Sigmoid colon (tissue), 7 donors: Measurements from ENCODE around the gene SMAD6. TPM values are rescaled to one million over a fixed set of nuclear protein-coding genes. Genes with fewer than 3 reads are reported as not detected.
A peak's percentile ranks its signal among the peaks of the same experiment; 100 is the strongest.

Experiments
- DNase-seq: peaks from one replicate; pipeline ENCODE4 v3.0.0-alpha.2; 2019
- H3K27ac ChIP-seq, 4 donors: fragments of 200-600 bp; sonication (generic); one replicate each; pipeline ENCODE4 v1.5.1; 2016 to 2019; ENCODE audit warnings: mild to moderate bottlenecking in 1 of 4
- H3K27me3 ChIP-seq, 3 donors: fragments of 200-600 bp; sonication (generic); one replicate each; pipeline ENCODE4 v1.5.1; 2019; ENCODE audit warnings: mild to moderate bottlenecking in 1 of 3
- H3K36me3 ChIP-seq, 4 donors: fragments of 200-600 bp; sonication (generic); one replicate each; pipeline ENCODE4 v1.5.1; 2016 to 2019
- H3K4me1 ChIP-seq, 4 donors: fragments of 200-600 bp; sonication (generic); one replicate each; pipeline ENCODE4 v1.5.1; 2017 to 2019
- H3K4me3 ChIP-seq, 4 donors: fragments of 200-600 bp; sonication (generic); one replicate each; pipeline ENCODE4 v1.5.1; 2017 to 2019; ENCODE audit warnings: mild to moderate bottlenecking in 2 of 4, moderate library complexity in 1 of 4
- H3K9me3 ChIP-seq, 4 donors: fragments of 200-600 bp in 3 of 4; sonication (generic) in 3 of 4; one replicate each; pipeline versions ENCODE4 v1.5.1 to v1.6.1; 2013 to 2019
- EP300 ChIP-seq, 4 donors: sonication (generic); formaldehyde crosslinking; IDR thresholded peaks; one replicate each; pipeline ENCODE4 v1.6.1; 2017; ENCODE audit warnings: antibody characterized with exemption in 4 of 4
- POLR2A ChIP-seq, 2 donors: fragments of 450-650 bp; IDR thresholded peaks; one replicate each; pipeline ENCODE4 v1.6.1; 2016; ENCODE audit warnings: antibody characterized with exemption in 2 of 2, mild to moderate bottlenecking in 2 of 2, moderate library complexity in 2 of 2
- POLR2AphosphoS5 ChIP-seq, 4 donors: sonication (generic); formaldehyde crosslinking; IDR thresholded peaks; one replicate each; pipeline ENCODE4 v1.6.1; 2017; ENCODE audit warnings: antibody characterized with exemption in 4 of 4
- WGBS, 2 donors: extraction: QIAGEN DNeasy Blood & Tissue Kit; methylation state at CpG; one replicate each; pipeline ENCODE4 v1.1.7; 2013; 5-methylcytosine and 5-hydroxymethylcytosine counted together
- intact Hi-C: fragments of 100-400 bp; cut with DNase I; formaldehyde crosslinking; loops from one replicate; pipeline ENCODE4 v1.15.1; 2023
- polyA plus RNA-seq, 3 donors: library from polyadenylated mRNA; stranded (reverse); fragments of 200-250 nt; gene quantifications; one replicate each; pipeline ENCODE4 v1.2.3, GENCODE V29; 2013
- total RNA-seq, 4 donors: library from RNA; depleted of rRNA; stranded (reverse); fragments of >200 nt; gene quantifications; one replicate each; pipeline ENCODE4 v1.1.0, GENCODE V29; 2016
- TF ChIP-seq, protein P1 (sequence below), 4 experiments: fragments of 450-650 bp in 3 of 4; fragments of 200-600 bp in 1 of 4; IDR thresholded peaks; one replicate each; pipeline ENCODE4 v1.5.1; 2016 to 2019; ENCODE audit warnings: antibody characterized with exemption in 4 of 4, mild to moderate bottlenecking in 3 of 4, moderate library complexity in 2 of 4
- donor health status: healthy with polysubstance abuse.
- donor health status: Bipolar disorder and iron deficiency.
- donor health status: healthy.

SMAD6 gene
- total and polyA plus RNA-seq, 7 donors, result 1.8 to 9.2 (median 5.7) TPM

DNA sequence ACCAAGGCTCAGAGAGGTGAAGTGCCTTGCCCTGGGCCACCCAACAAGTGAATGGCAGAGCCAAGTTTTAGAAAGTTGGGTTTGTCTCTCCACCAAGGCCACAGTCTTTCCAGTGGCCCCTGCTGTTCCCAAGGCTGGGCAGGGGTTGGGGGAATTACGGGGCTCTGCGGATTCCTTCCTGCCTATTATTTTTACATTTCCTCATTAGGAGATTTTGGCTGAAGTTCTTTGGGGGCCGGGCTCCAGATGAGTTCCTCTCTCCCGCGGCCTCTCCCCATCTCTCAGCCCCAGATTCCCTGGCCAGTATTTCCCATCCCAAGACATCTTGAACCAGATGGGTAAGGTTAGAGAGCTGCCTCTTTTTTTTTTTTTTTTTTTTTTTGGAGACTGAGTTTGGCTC, 44.0 kb upstream of the SMAD6 start:
- 75 to 89% methylated on average over 5 of the region's 5 CpGs for WGBS, 2 donors
- Histone ChIP-seq H3K36me3 (no peaks in the 10 kb centered on the region), H3K27me3 (peaks cover 0 to 25% (median 0%) of the 10 kb centered on the region in 3 donors), H3K4me1 (peaks cover 0 to 7% (median 3%) of the 10 kb centered on the region in 4 donors), H3K27ac (no peak overlapping the region), H3K9me3 (no peaks in the 10 kb centered on the region), H3K4me3 (no peak overlapping the region)
- intact Hi-C loops, result no loop called here
- DNase-seq, result no peak
- TF ChIP-seq EP300 (IDR thresholded peaks at IDR 0.05) (no peak), POLR2A (IDR thresholded peaks at IDR 0.05) (no peak), POLR2AphosphoS5 (IDR thresholded peaks at IDR 0.05) (no peak)
- TF ChIP-seq, protein P1, sequence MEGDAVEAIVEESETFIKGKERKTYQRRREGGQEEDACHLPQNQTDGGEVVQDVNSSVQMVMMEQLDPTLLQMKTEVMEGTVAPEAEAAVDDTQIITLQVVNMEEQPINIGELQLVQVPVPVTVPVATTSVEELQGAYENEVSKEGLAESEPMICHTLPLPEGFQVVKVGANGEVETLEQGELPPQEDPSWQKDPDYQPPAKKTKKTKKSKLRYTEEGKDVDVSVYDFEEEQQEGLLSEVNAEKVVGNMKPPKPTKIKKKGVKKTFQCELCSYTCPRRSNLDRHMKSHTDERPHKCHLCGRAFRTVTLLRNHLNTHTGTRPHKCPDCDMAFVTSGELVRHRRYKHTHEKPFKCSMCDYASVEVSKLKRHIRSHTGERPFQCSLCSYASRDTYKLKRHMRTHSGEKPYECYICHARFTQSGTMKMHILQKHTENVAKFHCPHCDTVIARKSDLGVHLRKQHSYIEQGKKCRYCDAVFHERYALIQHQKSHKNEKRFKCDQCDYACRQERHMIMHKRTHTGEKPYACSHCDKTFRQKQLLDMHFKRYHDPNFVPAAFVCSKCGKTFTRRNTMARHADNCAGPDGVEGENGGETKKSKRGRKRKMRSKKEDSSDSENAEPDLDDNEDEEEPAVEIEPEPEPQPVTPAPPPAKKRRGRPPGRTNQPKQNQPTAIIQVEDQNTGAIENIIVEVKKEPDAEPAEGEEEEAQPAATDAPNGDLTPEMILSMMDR (IDR thresholded peaks at IDR 0.05), result no peak

DNA sequence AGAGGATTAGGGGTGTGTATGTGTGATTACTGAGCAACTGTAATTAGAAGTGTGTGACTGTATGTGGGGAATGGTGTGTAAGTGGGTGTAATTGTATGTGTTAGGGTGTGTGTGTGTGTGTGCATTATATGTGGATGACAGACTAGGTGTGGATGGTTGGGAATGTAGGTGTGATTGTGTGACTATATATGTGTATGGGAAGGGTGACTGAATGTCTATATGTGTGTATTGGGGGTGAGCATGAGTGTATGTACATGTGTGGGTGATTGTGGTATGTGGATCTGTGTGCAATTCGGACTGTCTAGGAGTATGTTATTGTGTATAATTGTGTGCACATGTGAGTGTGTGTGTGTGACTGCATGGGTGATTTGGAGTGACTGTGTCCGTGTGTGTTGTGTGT, 43.2 kb upstream of the SMAD6 start:
- no peak for DNase-seq
- intact Hi-C loops, result no loop called here
- peaks cover 0 to 7% (median 3%) of the 10 kb centered on the region in 4 donors for H3K4me1 ChIP-seq
- no peaks in the 10 kb centered on the region for H3K36me3 ChIP-seq
- no peak overlapping the region for H3K27ac ChIP-seq
- WGBS, 2 donors, result 90 to 93% methylated on average over 2 of the region's 2 CpGs
- TF ChIP-seq EP300 (IDR thresholded peaks at IDR 0.05), result no peak
- TF ChIP-seq, protein P1 (IDR thresholded peaks at IDR 0.05), result no peak
- TF ChIP-seq POLR2AphosphoS5 (IDR thresholded peaks at IDR 0.05), result no peak
- TF ChIP-seq POLR2A (IDR thresholded peaks at IDR 0.05), result no peak
- peaks cover 0 to 25% (median 0%) of the 10 kb centered on the region in 3 donors for H3K27me3 ChIP-seq
- no peaks in the 10 kb centered on the region for H3K9me3 ChIP-seq
- H3K4me3 ChIP-seq, result no peak overlapping the region

DNA sequence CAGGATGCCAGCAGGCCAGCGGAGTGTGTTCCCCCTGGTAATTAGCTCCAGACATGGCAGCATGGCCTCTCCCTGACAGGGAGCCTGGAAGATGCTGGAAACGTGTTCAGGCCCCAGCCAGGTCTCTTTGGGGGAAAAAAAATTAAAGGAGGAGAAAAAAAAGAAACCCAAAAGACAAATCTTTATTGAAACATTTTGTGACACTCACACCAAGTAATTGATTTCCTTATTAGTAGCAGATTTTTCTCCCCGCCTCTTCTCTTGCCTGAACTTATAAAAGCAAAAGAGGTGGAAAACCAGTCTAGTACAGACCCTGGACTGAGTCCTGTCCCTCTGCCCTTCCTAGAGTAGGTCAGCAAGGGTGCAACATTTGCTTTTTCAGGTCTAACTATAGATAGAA, 42.7 kb upstream of the SMAD6 start:
- H3K36me3 ChIP-seq, result no peaks in the 10 kb centered on the region
- no peak overlapping the region for H3K27ac ChIP-seq
- H3K4me3 ChIP-seq, result no peak overlapping the region
- no peaks in the 10 kb centered on the region for H3K9me3 ChIP-seq
- no peak for DNase-seq
- peaks cover 0 to 7% (median 3%) of the 10 kb centered on the region in 4 donors for H3K4me1 ChIP-seq
- TF ChIP-seq EP300 (IDR thresholded peaks at IDR 0.05), result no peak
- TF ChIP-seq POLR2AphosphoS5 (IDR thresholded peaks at IDR 0.05), result no peak
- TF ChIP-seq, protein P1 (IDR thresholded peaks at IDR 0.05), result no peak
- TF ChIP-seq POLR2A (IDR thresholded peaks at IDR 0.05), result no peak
- H3K27me3 ChIP-seq, result peaks cover 0 to 25% (median 0%) of the 10 kb centered on the region in 3 donors
- 88 to 95% methylated on average over 3 of the region's 3 CpGs for WGBS, 2 donors
- intact Hi-C loops, result no loop called here

DNA sequence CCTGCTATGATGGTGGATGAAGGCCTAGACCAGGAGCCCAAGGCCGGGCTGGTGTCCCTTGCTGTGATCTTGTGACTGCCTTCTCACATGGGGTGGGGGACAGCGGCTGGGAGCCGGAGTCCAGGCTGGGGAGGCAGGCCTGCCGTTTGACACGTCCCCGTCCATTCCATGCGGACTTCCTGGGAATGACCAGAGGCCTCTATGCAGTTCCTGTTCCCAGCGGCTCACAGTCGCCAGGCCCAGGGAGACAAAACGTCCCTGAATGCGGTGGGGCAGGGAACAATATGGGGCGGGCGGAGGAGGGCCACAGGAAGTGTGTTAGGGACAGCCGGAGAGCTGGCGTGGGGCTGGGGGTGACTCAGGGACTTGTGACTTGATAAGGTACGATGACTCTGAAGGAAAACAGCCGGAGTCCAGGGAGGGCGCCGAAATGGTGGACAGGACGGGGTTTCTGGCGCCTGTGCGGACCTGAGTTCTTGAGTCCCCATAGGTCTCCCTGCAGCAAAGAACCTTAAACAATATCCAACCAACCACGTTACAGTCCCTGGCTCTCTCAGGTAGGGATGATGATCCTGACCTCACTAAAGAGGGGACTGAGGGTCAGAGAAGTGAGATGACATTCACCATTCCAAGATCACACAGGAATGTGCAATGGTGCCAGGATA, 40.5 kb upstream of the SMAD6 start:
- intact Hi-C loops, result no loop called here
- WGBS, 2 donors, result 93 to 94% methylated on average over 23 of the region's 23 CpGs
- Histone ChIP-seq H3K9me3 (no peaks in the 10 kb centered on the region), H3K4me3 (no peak overlapping the region), H3K27ac (peak overlapping the region in 1 of 4 donors; percentile 27), H3K4me1 (no peaks in the 10 kb centered on the region), H3K36me3 (no peaks in the 10 kb centered on the region), H3K27me3 (peaks cover 0 to 3% (median 0%) of the 10 kb centered on the region in 3 donors)
- TF ChIP-seq EP300 (IDR thresholded peaks at IDR 0.05), result peak in 1 of 4 donors; percentile 71
- TF ChIP-seq POLR2AphosphoS5 (IDR thresholded peaks at IDR 0.05), result peak in 1 of 4 donors; percentile 17
- no peak for TF ChIP-seq POLR2A (IDR thresholded peaks at IDR 0.05)
- TF ChIP-seq, protein P1 (IDR thresholded peaks at IDR 0.05), result no peak
- no peak for DNase-seq
